H1 (cell line): Measurements from ENCODE around the gene HPN. TPM values are rescaled to one million over a fixed set of nuclear protein-coding genes. Genes with fewer than 3 reads are reported as not detected.

Experiments used
- CTCF ChIA-PET: fragments of 300-600 bp; sonication (Branson Sonifier 250); formaldehyde crosslinking; loops from one replicate; lab custom pipeline; 2021; ENCODE audit not compliant: partially characterized antibody; lab: Charles Lee
- POLR2A ChIA-PET: fragments of 300-600 bp; sonication (Branson Sonifier 250); formaldehyde crosslinking; loops from one replicate; lab custom pipeline; 2021; ENCODE audit warnings: inconsistent platforms; ENCODE audit not compliant: partially characterized antibody; lab: Charles Lee
- DNase-seq, 2 experiments: peaks; one replicate each; pipeline versions ENCODE4 v3.0.0 to v3.0.0-alpha.2; 2010 to 2022; ENCODE audit warnings: low spot score in 2 of 2, low read depth in 1 of 2, mixed read lengths in 1 of 2
- FAIRE-seq: peaks from 2 replicates; lab custom pipeline; 2011; peaks lifted over from hg19 to GRCh38; lab: Jason Lieb, UNC
- H2AFZ ChIP-seq: 2 replicates; pipeline ENCODE4 v1.8.1; 2012; ENCODE audit warnings: low read length, inconsistent platforms
- H2AK5ac ChIP-seq: 2 replicates; pipeline ENCODE4 v1.6.1; 2013; ENCODE audit warnings: low read depth, low read length
- H2BK120ac ChIP-seq: replicated peaks from 2 replicates; pipeline ENCODE3; 2013; ENCODE audit warnings: low read depth, low read length, inconsistent platforms
- H2BK12ac ChIP-seq: 2 replicates; pipeline ENCODE4 v1.6.1; 2013; ENCODE audit warnings: low read depth, low read length
- H2BK15ac ChIP-seq: 2 replicates; pipeline ENCODE4 v1.6.1; 2013; ENCODE audit warnings: low read length
- H2BK20ac ChIP-seq: 2 replicates; pipeline ENCODE4 v1.6.1; 2013; ENCODE audit warnings: low read length
- H2BK5ac ChIP-seq: 2 replicates; pipeline ENCODE4 v1.6.1; 2013; ENCODE audit warnings: low read depth, low read length
- H3K14ac ChIP-seq: 2 replicates; pipeline ENCODE4 v1.6.1; 2013; ENCODE audit warnings: inconsistent platforms; ENCODE audit not compliant: insufficient read length
- H3K18ac ChIP-seq: 2 replicates; pipeline ENCODE4 v1.6.1; 2013; ENCODE audit warnings: low read length; ENCODE audit errors: extremely low read depth
- H3K23ac ChIP-seq: 2 replicates; pipeline ENCODE4 v1.6.1; 2013; ENCODE audit warnings: inconsistent platforms; ENCODE audit not compliant: insufficient read length
- H3K23me2 ChIP-seq: 2 replicates; pipeline ENCODE4 v1.6.1; 2013; ENCODE audit warnings: low read depth, low read length
- H3K27ac ChIP-seq: 2 replicates; pipeline ENCODE4 v1.6.1; 2011; ENCODE audit warnings: low read depth, low read length, inconsistent platforms
- H3K27me3 ChIP-seq, 4 experiments: replicated peaks in 1 of 4; 1 replicate in 1 of 4; 2 replicates in 3 of 4; pipeline versions ENCODE4 v1.6.1 to v1.8.1; 2011 to 2013; ENCODE audit warnings: low read length in 3 of 4, mild to moderate bottlenecking in 3 of 4, inconsistent platforms in 2 of 4, mixed read lengths in 2 of 4, moderate library complexity in 1 of 4; ENCODE audit not compliant: control insufficient read depth in 3 of 4, insufficient read depth in 3 of 4; ENCODE audit errors: extremely low read depth in 1 of 4
- H3K36me3 ChIP-seq, 4 experiments: 2 replicates each; pipeline versions ENCODE4 v1.6.1 to v1.8.1; 2011 to 2013; ENCODE audit warnings: mild to moderate bottlenecking in 4 of 4, low read length in 3 of 4, moderate library complexity in 2 of 4, control low read depth in 1 of 4, inconsistent platforms in 1 of 4; ENCODE audit not compliant: insufficient read depth in 4 of 4, control insufficient read depth in 2 of 4
- H3K4ac ChIP-seq: replicated peaks from 2 replicates; pipeline ENCODE3; 2013; ENCODE audit warnings: low read length, low read depth, mixed read lengths, inconsistent platforms; ENCODE audit not compliant: insufficient read length
- H3K4me1 ChIP-seq, 4 experiments: replicated peaks in 1 of 4; 1 replicate in 1 of 4; 2 replicates in 3 of 4; pipeline versions ENCODE4 v1.6.1 to v1.8.1; 2011 to 2013; ENCODE audit warnings: low read length in 3 of 4, inconsistent platforms in 2 of 4, mixed read lengths in 1 of 4; ENCODE audit not compliant: insufficient read depth in 4 of 4, control insufficient read depth in 3 of 4
- H3K4me2 ChIP-seq, 2 experiments: 2 replicates each; pipeline versions ENCODE4 v1.6.1 to v1.8.1; 2011 to 2013; ENCODE audit warnings: low read depth in 2 of 2, low read length in 2 of 2, control low read depth in 1 of 2, inconsistent platforms in 1 of 2, mild to moderate bottlenecking in 1 of 2; ENCODE audit not compliant: insufficient read depth in 1 of 2
- H3K4me3 ChIP-seq, 4 experiments: fragments of 200-600, 300-600 bp in 1 of 4; sonication (generic), shearing (Covaris generic), sonication (Bioruptor Twin) in 1 of 4; 2 replicates each; pipeline versions ENCODE4 v1.5.1 to v1.8.1; 2011 to 2016; ENCODE audit warnings: low read length in 4 of 4, low read depth in 3 of 4, control low read depth in 2 of 4, inconsistent platforms in 2 of 4, mild to moderate bottlenecking in 2 of 4, mixed read lengths in 1 of 4, moderate library complexity in 1 of 4; ENCODE audit not compliant: insufficient read depth in 2 of 4; ENCODE audit errors: extremely low read depth in 1 of 4
- H3K56ac ChIP-seq: replicated peaks from 2 replicates; pipeline ENCODE3; 2013; ENCODE audit warnings: low read depth, mild to moderate bottlenecking, mixed read lengths, low read length, inconsistent platforms; ENCODE audit not compliant: insufficient read length
- H3K79me1 ChIP-seq: 2 replicates; pipeline ENCODE4 v1.6.1; 2013; ENCODE audit warnings: low read depth, low read length, control low read depth
- H3K79me2 ChIP-seq, 2 experiments: 2 replicates each; pipeline versions ENCODE4 v1.6.1 to v1.8.1; 2012 to 2013; ENCODE audit warnings: low read length in 2 of 2, mild to moderate bottlenecking in 2 of 2, inconsistent platforms in 1 of 2; ENCODE audit not compliant: insufficient read depth in 2 of 2, control insufficient read depth in 1 of 2
- H3K9ac ChIP-seq, 4 experiments: replicated peaks in 1 of 4; 1 replicate in 1 of 4; 2 replicates in 3 of 4; pipeline versions ENCODE4 v1.6.1 to v1.8.1; 2011 to 2013; ENCODE audit warnings: low read depth in 3 of 4, low read length in 3 of 4, control low read depth in 2 of 4, mild to moderate bottlenecking in 2 of 4, moderate library complexity in 2 of 4, inconsistent platforms in 1 of 4; ENCODE audit errors: extremely low read depth in 1 of 4
- H3K9me3 ChIP-seq, 2 experiments: 2 replicates each; pipeline versions ENCODE4 v1.6.1 to v1.8.1; 2012 to 2013; ENCODE audit warnings: mild to moderate bottlenecking in 2 of 2, moderate library complexity in 2 of 2, control low read depth in 1 of 2, inconsistent platforms in 1 of 2, low read depth in 1 of 2, low read length in 1 of 2, mixed read lengths in 1 of 2; ENCODE audit not compliant: insufficient read depth in 2 of 2
- H4K20me1 ChIP-seq, 2 experiments: replicated peaks in 1 of 2; 2 replicates each; pipeline versions ENCODE3 to v1.8.1; 2011 to 2013; ENCODE audit warnings: inconsistent platforms in 2 of 2, low read length in 2 of 2, mild to moderate bottlenecking in 1 of 2; ENCODE audit not compliant: insufficient read depth in 2 of 2, control insufficient read depth in 1 of 2
- H4K5ac ChIP-seq: 2 replicates; pipeline ENCODE4 v1.6.1; 2013; ENCODE audit warnings: low read length, low read depth, mixed read lengths, inconsistent platforms; ENCODE audit not compliant: insufficient read length
- H4K8ac ChIP-seq: 2 replicates; pipeline ENCODE4 v1.8.0; 2013; ENCODE audit warnings: mild to moderate bottlenecking, moderate library complexity, low read length, inconsistent platforms; ENCODE audit not compliant: insufficient read depth; ENCODE audit errors: extremely low read depth
- H4K91ac ChIP-seq: replicated peaks from 2 replicates; pipeline ENCODE3; 2013; ENCODE audit warnings: low read length, mixed read lengths, inconsistent platforms; ENCODE audit not compliant: insufficient read length
- BRCA1 ChIP-seq: IDR thresholded peaks from 2 replicates; pipeline ENCODE4 v1.6.1; 2012; ENCODE audit warnings: low read depth, low read length, improper control_type of control experiment
- CBX5 ChIP-seq: fragments of 300-800, 300-1000 bp; sonication (generic); IDR thresholded peaks from 2 replicates; pipeline ENCODE4 v1.7.1; 2016; ENCODE audit warnings: antibody characterized with exemption, low read length, low read depth
- CHD2 ChIP-seq: IDR thresholded peaks from 2 replicates; pipeline ENCODE4 v1.6.1; 2012; ENCODE audit warnings: low read length, improper control_type of control experiment
- GABPA ChIP-seq: IDR thresholded peaks from 2 replicates; pipeline ENCODE4 v1.6.1; 2011; ENCODE audit warnings: mild to moderate bottlenecking, low read length, moderate library complexity, borderline replicate concordance; ENCODE audit not compliant: insufficient read depth
- GTF2F1 ChIP-seq: IDR thresholded peaks from 2 replicates; pipeline ENCODE4 v1.6.1; 2012; ENCODE audit warnings: low read depth, low read length, improper control_type of control experiment, borderline replicate concordance
- HDAC6 ChIP-seq: IDR thresholded peaks from one replicate; pipeline ENCODE4 v1.7.1; 2012; ENCODE audit warnings: low read depth, mild to moderate bottlenecking, inconsistent platforms, low read length, moderate library complexity
- JUN ChIP-seq: IDR thresholded peaks from 2 replicates; pipeline ENCODE4 v1.6.1; 2011; ENCODE audit warnings: low read depth, mild to moderate bottlenecking, improper control_type of control experiment, low read length
- KDM4A ChIP-seq: IDR thresholded peaks from one replicate; pipeline ENCODE4 v1.7.1; 2012; ENCODE audit warnings: low read depth, mild to moderate bottlenecking, moderate library complexity, low read length, inconsistent platforms; ENCODE audit not compliant: severe bottlenecking
- NANOG ChIP-seq: IDR thresholded peaks from 2 replicates; pipeline ENCODE4 v1.6.1; 2011; ENCODE audit warnings: low read length, low read depth, mild to moderate bottlenecking, inconsistent platforms; ENCODE audit not compliant: insufficient read depth, poor library complexity, severe bottlenecking
- PHF8 ChIP-seq: fragments of 200-600 bp; sonication (generic); conservative IDR thresholded peaks from 2 replicates; pipeline ENCODE4 v1.7.1; 2012; ENCODE audit warnings: low read depth, mild to moderate bottlenecking, inconsistent platforms, low read length, moderate library complexity
- RAD21 ChIP-seq, 2 experiments: IDR thresholded peaks in 1 of 2; conservative IDR thresholded peaks in 1 of 2; 2 replicates each; pipeline ENCODE4 v1.6.1; 2011; ENCODE audit warnings: low read depth in 2 of 2, low read length in 2 of 2, improper control_type of control experiment in 1 of 2, inconsistent platforms in 1 of 2, mild to moderate bottlenecking in 1 of 2, moderate library complexity in 1 of 2
- TAF7 ChIP-seq: optimal IDR thresholded peaks from 2 replicates; pipeline ENCODE3; 2011; ENCODE audit warnings: low read depth, mild to moderate bottlenecking, inconsistent platforms, low read length, moderate library complexity, borderline replicate concordance
- WGBS, 2 experiments: shearing (Covaris generic) in 1 of 2; methylation state at CpG; one replicate each; pipeline versions ENCODE4 v1.1.6 to v1.1.7; 2013 to 2015; ENCODE audit warnings: low lambda C conversion rate in 2 of 2, mixed read lengths in 2 of 2, inconsistent platforms in 1 of 2, low coverage in 1 of 2, missing lambda C conversion rate in 1 of 2; ENCODE audit not compliant: insufficient replicate concordance in 2 of 2, insufficient coverage in 1 of 2, insufficient read length in 1 of 2; ENCODE audit errors: extremely low coverage in 1 of 2, missing lambda C conversion rate in 1 of 2; 5-methylcytosine and 5-hydroxymethylcytosine counted together
- polyA plus RNA-seq, 7 experiments: library from polyadenylated mRNA; depleted of rRNA in 3 of 7; stranded (reverse) in 5 of 7; unstranded in 2 of 7; fragments of >200 nt in 5 of 7; fragments of 200-250 nt in 2 of 7; gene quantifications; 1 replicate in 5 of 7; 2 replicates in 1 of 7; 4 replicates in 1 of 7; pipeline versions ENCODE4 v1.2.1 to v1.2.3, GENCODE V29; 2011 to 2013; ENCODE audit warnings: missing spikeins in 2 of 7, mixed read lengths in 2 of 7
- total RNA-seq: library from RNA; stranded (reverse); fragmentation: NEBNext Ultra II Directional; extraction: Animal tissue kit (Norgen Biotek cat#: 25700); gene quantifications from 2 replicates; pipeline ENCODE4 v1.2.1, GENCODE V29; 2021

HPN gene
- total and polyA plus RNA-seq, 2 of the 8 experiments (the other 6 are each of a cell fraction or from before 2014, with no cell fraction given), result 14.7 to 33.7 TPM

GRCh38 chr19:35069696-35070095 lies 28.2 kb downstream of the HPN start:
- H2BK5ac ChIP-seq, result peak overlapping the region; percentile 98; the same call in 1 of the 2 replicates
- TF ChIP-seq NANOG (no peak), GTF2F1 (no peak), JUN (no peak), PHF8 (no peak), CBX5 (no peak), KDM4A (no peak), HDAC6 (no peak), GABPA (no peak), TAF7 (no peak), BRCA1 (no peak), CHD2 (no peak), RAD21 (IDR thresholded peaks at IDR 0.05 in 1 of 2, conservative IDR thresholded peaks at IDR 0.05 in 1 of 2; ENCODE audit: low read depth in 2 of 2, low read length in 2 of 2) (no peak)
- H3K4me1 ChIP-seq, result peaks cover 3 to 13% (median 11%) of the 10 kb centered on the region in 4 experiments
- H4K20me1 ChIP-seq, result no peaks in the 10 kb centered on the region
- FAIRE-seq (no peak), DNase-seq (no peak)
- peak overlapping the region; percentile 98 for H4K91ac ChIP-seq
- H3K23ac ChIP-seq, result no peak overlapping the region
- H3K4ac ChIP-seq, result no peak overlapping the region
- no peaks in the 10 kb centered on the region for H3K36me3 ChIP-seq
- H2BK15ac ChIP-seq, result no peak overlapping the region; the same call in 1 of the 2 replicates
- H2BK120ac ChIP-seq, result peak overlapping the region; percentile 94
- peak overlapping the region; percentile 83; the same call in 1 of the 2 replicates for H3K18ac ChIP-seq
- no peak overlapping the region for H3K4me2 ChIP-seq
- H2BK12ac ChIP-seq, result peak overlapping the region; percentile 78; the same call in 1 of the 2 replicates
- H2AK5ac ChIP-seq, result no peak overlapping the region; the same call in 1 of the 2 replicates
- 88% methylated on average over 1 of the region's 1 CpG; no CpG with 5 or more reads in 1 of the 2 experiments for WGBS, 2 experiments
- H3K14ac ChIP-seq, result no peak overlapping the region
- ChIA-PET CTCF (interaction anchor here (0.6 to 3.4 kb wide), 15 partner anchors 11 to 268 kb away, joined by 3 to 24 read pairs (median 7); partner anchors contain the start of genes FXYD3, FXYD7 and LGI4), POLR2A (interaction anchor here (0.7 to 1.1 kb wide), 5 partner anchors 22 to 144 kb away, joined by 3 to 5 read pairs (median 3); no protein-coding TSS in a partner anchor)
- no peaks in the 10 kb centered on the region for H3K79me2 ChIP-seq
- peaks cover 3 to 4% of the 10 kb centered on the region in 2 experiments; a peak in 3 of 4 replicates for H3K9me3 ChIP-seq
- H3K23me2 ChIP-seq, result no peaks in the 10 kb centered on the region; the same call in 1 of the 2 replicates
- H2AFZ ChIP-seq, result no peak overlapping the region
- no peak overlapping the region for H3K27ac ChIP-seq
- peak overlapping the region; percentile 63 for H4K5ac ChIP-seq
- no peak overlapping the region for H3K9ac ChIP-seq
- H3K4me3 ChIP-seq, result no peak overlapping the region
- H4K8ac ChIP-seq, result no peak overlapping the region
- H3K56ac ChIP-seq, result no peak overlapping the region
- H2BK20ac ChIP-seq, result 0 out of 2 replicates have a peak overlapping the region, but pooled peaks have one; percentile 92
- H3K79me1 ChIP-seq, result no peaks in the 10 kb centered on the region
- no peaks in the 10 kb centered on the region for H3K27me3 ChIP-seq
